HepG2 (cell line): ENCODE results near the gene PAM16. TPM values are rescaled to one million over a fixed set of nuclear protein-coding genes. Genes with fewer than 3 reads are reported as not detected.

Experiments
- ATAC-seq: fragments of 200-7000 bp; cut with Tn5 transposase; 3 replicates; pipeline ENCODE4 v1.9.1; 2020; ENCODE audit warnings: mild to moderate bottlenecking, moderate library complexity
- BruUV-seq: library from RNA; stranded (reverse); fragments of 400-500 nt; replicated peaks from 2 replicates; lab custom pipeline; 2021; lab: Mats Ljungman, UMichigan
- CTCF ChIA-PET: fragments of 300-600 bp; formaldehyde crosslinking; extraction: SDS; loops from one replicate; lab custom pipeline; 2021; ENCODE audit warnings: low total read pairs, inconsistent platforms, low intra/inter-chr PET ratio; lab: Yijun Ruan, JAX
- POLR2A ChIA-PET: fragments of 350-600 bp; sonication (Branson Sonifier 250); formaldehyde crosslinking; loops from one replicate; lab custom pipeline; 2020; ENCODE audit warnings: antibody characterized with exemption, inconsistent platforms; lab: Yijun Ruan, JAX
- DNase-seq: peaks from one replicate; pipeline ENCODE4 v3.0.0-alpha.2; 2015; ENCODE audit warnings: low spot score
- FAIRE-seq: peaks from 3 replicates; lab custom pipeline; 2011; peaks lifted over from hg19 to GRCh38; lab: Jason Lieb, UNC
- H2AFZ ChIP-seq: one replicate; pipeline ENCODE4 v1.6.1; 2011; ENCODE audit warnings: low read length, inconsistent platforms
- H3K27ac ChIP-seq: fragments of 300-600 bp; 3 replicates; pipeline ENCODE4 v1.8.0; 2011; ENCODE audit warnings: mixed run types, mild to moderate bottlenecking, mixed read lengths, low read length, inconsistent platforms; ENCODE audit not compliant: insufficient read depth; ENCODE audit errors: extremely low read length
- H3K27me3 ChIP-seq, 2 experiments: fragments of 200-600 bp in 1 of 2; 2 replicates in 1 of 2; 3 replicates in 1 of 2; pipeline versions ENCODE4 v1.6.0 to v1.8.0; 2011; ENCODE audit warnings: low read length in 2 of 2, mild to moderate bottlenecking in 2 of 2, moderate library complexity in 2 of 2, inconsistent platforms in 1 of 2; ENCODE audit not compliant: insufficient read depth in 2 of 2, control insufficient read depth in 1 of 2
- H3K36me3 ChIP-seq, 2 experiments: fragments of 200-600 bp in 1 of 2; replicated peaks in 1 of 2; 2 replicates in 1 of 2; 3 replicates in 1 of 2; pipeline versions ENCODE4 v1.5.1 to v1.8.0; 2011; ENCODE audit warnings: low read length in 2 of 2, inconsistent platforms in 1 of 2; ENCODE audit not compliant: insufficient read depth in 2 of 2, control insufficient read depth in 1 of 2
- H3K4me1 ChIP-seq: 2 replicates; pipeline ENCODE4 v1.5.1; 2012; ENCODE audit warnings: low read length, inconsistent platforms; ENCODE audit not compliant: insufficient read depth
- H3K4me2 ChIP-seq: 2 replicates; pipeline ENCODE4 v1.6.0; 2011; ENCODE audit warnings: low read depth, low read length, inconsistent platforms
- H3K4me3 ChIP-seq, 3 experiments: fragments of 200-600 bp in 1 of 3; sonication (generic), shearing (Covaris generic) in 1 of 3; replicated peaks in 1 of 3; 2 replicates each; pipeline ENCODE4 v1.5.1; 2011 to 2016; ENCODE audit warnings: low read length in 3 of 3, inconsistent platforms in 2 of 3, low read depth in 2 of 3, mild to moderate bottlenecking in 2 of 3, control low read depth in 1 of 3, mixed read lengths in 1 of 3; ENCODE audit not compliant: insufficient read depth in 1 of 3
- H3K79me2 ChIP-seq: one replicate; pipeline ENCODE4 v1.6.1; 2011; ENCODE audit warnings: low read length, inconsistent platforms; ENCODE audit not compliant: insufficient read depth
- H3K9ac ChIP-seq: 2 replicates; pipeline ENCODE4 v1.6.0; 2011; ENCODE audit warnings: mild to moderate bottlenecking, low read depth, low read length, inconsistent platforms; ENCODE audit not compliant: insufficient read depth
- H3K9me3 ChIP-seq: 2 replicates; pipeline ENCODE4 v1.5.1; 2012; ENCODE audit warnings: mild to moderate bottlenecking, low read length
- H4K20me1 ChIP-seq: 2 replicates; pipeline ENCODE4 v1.6.0; 2011; ENCODE audit warnings: inconsistent platforms, mild to moderate bottlenecking, low read length, moderate library complexity; ENCODE audit not compliant: insufficient read depth
- ATM ChIP-seq: fragments of 450-650 bp; IDR thresholded peaks from 2 replicates; pipeline ENCODE4 v1.7.1; 2017; ENCODE audit warnings: mild to moderate bottlenecking, borderline replicate concordance
- CHD4 ChIP-seq: fragments of 200-600 bp; sonication (generic); IDR thresholded peaks from 2 replicates; pipeline ENCODE4 v1.7.0; 2017; ENCODE audit warnings: mild to moderate bottlenecking, low read length, borderline replicate concordance
- GATAD1 ChIP-seq: IDR thresholded peaks from 2 replicates; pipeline ENCODE4 v1.6.1; 2016; ENCODE audit warnings: missing genetic modification reagents, missing compliant biosample characterization
- GFI1 ChIP-seq: sonication (generic); formaldehyde crosslinking; IDR thresholded peaks from 2 replicates; pipeline ENCODE4 v1.5.0; 2020; ENCODE audit warnings: missing genetic modification reagents, mild to moderate bottlenecking, borderline replicate concordance
- HOXA9 ChIP-seq: sonication (generic); formaldehyde crosslinking; IDR thresholded peaks from 2 replicates; pipeline ENCODE4 v1.8.1; 2022; ENCODE audit warnings: missing genetic modification reagents, mild to moderate bottlenecking, moderate library complexity, borderline replicate concordance
- KLF13 ChIP-seq: sonication (generic); formaldehyde crosslinking; IDR thresholded peaks from 2 replicates; pipeline ENCODE4 v1.4.0; 2020; ENCODE audit warnings: mild to moderate bottlenecking, missing genetic modification reagents
- NAIF1 ChIP-seq: sonication (generic); formaldehyde crosslinking; IDR thresholded peaks from 2 replicates; pipeline ENCODE4 v1.5.0; 2020; ENCODE audit warnings: mild to moderate bottlenecking, missing genetic modification reagents, borderline replicate concordance
- TGIF2 ChIP-seq: IDR thresholded peaks from 2 replicates; pipeline ENCODE4 v1.6.1; 2016; ENCODE audit warnings: control low read depth, missing compliant biosample characterization
- ZBTB38 ChIP-seq: sonication (generic); formaldehyde crosslinking; IDR thresholded peaks from 2 replicates; pipeline ENCODE4 v1.5.1; 2020; ENCODE audit warnings: mild to moderate bottlenecking, missing genetic modification reagents
- ZNF34 ChIP-seq: sonication (generic); formaldehyde crosslinking; IDR thresholded peaks from 2 replicates; pipeline ENCODE4 v1.4.0; 2020; ENCODE audit warnings: mild to moderate bottlenecking, missing genetic modification reagents, borderline replicate concordance
- ZNF644 ChIP-seq: IDR thresholded peaks from 2 replicates; pipeline ENCODE4 v1.6.1; 2016; ENCODE audit warnings: low read depth
- WGBS: methylation state at CpG from one replicate; pipeline ENCODE4 v1.1.6; 2017; ENCODE audit warnings: low lambda C conversion rate; 5-methylcytosine and 5-hydroxymethylcytosine counted together
- in situ Hi-C: cut with HindIII; loops from 2 replicates; pipeline ENCODE4 v1.10.0; 2017; ENCODE audit warnings: low pct_unique_long_range_greater_than_20kb; ENCODE audit not compliant: extremely low pct_ligation_motif_present
- intact Hi-C: fragments of 100-400 bp; cut with micrococcal nuclease; formaldehyde crosslinking; loops from one replicate; pipeline ENCODE4 v1.10.0; 2022; ENCODE audit not compliant: unreplicated experiment
- polyA plus RNA-seq, 8 experiments: library from polyadenylated mRNA; depleted of rRNA in 3 of 8; stranded (reverse) in 7 of 8; unstranded in 1 of 8; fragments of >200 nt; fragmentation: Illumina TruSeq in 4 of 8; extraction: Trizol in 4 of 8; gene quantifications; 2 replicates each; pipeline versions ENCODE4 v1.2.1 to v1.2.3, GENCODE V29; 2011 to 2016; ENCODE audit warnings: low read depth in 4 of 8, missing spikeins in 1 of 8, mixed read lengths in 1 of 8; ENCODE audit not compliant: insufficient read depth in 1 of 8
- total RNA-seq, 5 experiments: library from RNA; depleted of rRNA; stranded (reverse); fragments of >200 nt; fragmentation: Illumina TruSeq; extraction: Trizol; gene quantifications; 2 replicates each; pipeline ENCODE4 v1.2.3, GENCODE V29; 2016; ENCODE audit warnings: low read depth in 1 of 5
- TF ChIP-seq, protein P1 (sequence below): IDR thresholded peaks from 2 replicates; pipeline ENCODE4 v1.6.1; 2016; ENCODE audit warnings: missing genetic modification reagents, missing compliant biosample characterization
- TF ChIP-seq, protein P2 (sequence below): sonication (generic); formaldehyde crosslinking; IDR thresholded peaks from 2 replicates; pipeline ENCODE4 v1.4.0; 2020; ENCODE audit warnings: missing genetic modification reagents
- TF ChIP-seq, protein P3 (sequence below): IDR thresholded peaks from 2 replicates; pipeline ENCODE4 v1.6.1; 2016
- TF ChIP-seq, protein P4 (sequence below): sonication (generic); formaldehyde crosslinking; conservative IDR thresholded peaks from 2 replicates; pipeline ENCODE4 v1.4.0; 2020; ENCODE audit warnings: missing genetic modification reagents

Gene PAM16
- total and polyA plus RNA-seq, 2 of the 13 experiments (the other 11 are each of a cell fraction or from before 2014, with no cell fraction given) = 51.5 to 51.8 TPM

DNA sequence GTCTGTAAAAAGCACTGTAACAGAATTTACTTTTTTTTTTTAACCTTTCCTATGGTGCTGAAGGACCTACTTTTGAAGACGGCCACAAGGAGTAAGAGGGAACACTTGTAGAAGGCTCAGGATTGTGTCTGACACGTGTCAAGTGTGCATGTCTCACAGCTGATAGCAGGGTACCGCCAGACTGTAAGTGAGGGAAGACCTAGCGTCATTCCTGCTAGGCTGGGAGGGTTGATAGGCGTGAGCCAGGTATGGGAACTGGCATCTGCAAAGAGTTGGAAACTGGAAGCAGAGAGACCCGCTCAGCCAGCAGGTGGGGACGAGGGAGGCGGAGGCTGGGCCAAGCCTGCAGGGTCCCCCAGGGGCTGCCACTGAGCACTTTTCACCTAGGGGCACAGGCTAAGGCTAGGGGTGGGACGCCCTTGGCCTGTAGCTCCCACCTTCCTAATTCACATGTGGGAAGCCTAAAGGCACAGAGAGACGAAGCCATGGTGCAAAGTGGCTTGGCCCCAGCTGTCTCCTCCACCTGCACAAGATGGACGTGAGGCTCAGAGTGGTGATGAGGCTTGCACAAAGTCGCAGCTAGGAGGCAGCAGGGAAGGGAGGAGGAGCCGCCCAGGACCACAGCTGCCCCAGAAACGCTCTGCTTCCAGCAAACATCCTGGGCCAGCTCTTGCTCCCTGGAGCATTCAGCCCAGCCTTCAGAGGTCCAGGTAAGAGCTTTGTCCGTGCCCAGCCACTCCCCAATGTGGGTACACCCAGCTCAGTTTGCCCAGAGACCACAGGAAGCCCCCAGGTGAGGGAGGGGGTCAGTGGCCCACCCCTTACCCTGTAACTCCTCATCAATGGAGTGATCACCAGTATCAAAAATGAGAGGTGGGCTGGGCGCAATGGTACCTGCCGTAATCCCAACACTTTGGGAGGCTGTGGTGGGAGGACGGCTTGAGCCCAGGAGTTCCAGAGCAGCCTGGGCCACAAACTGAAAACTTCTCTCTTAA, 39.4 kb upstream of the PAM16 start:
- DNase-seq (no peak), FAIRE-seq (no peak), ATAC-seq (no peak)
- Histone ChIP-seq H3K4me2 (no peak overlapping the region), H3K4me1 (peaks cover 20% of the 10 kb centered on the region), H3K27ac (no peak overlapping the region), H3K27me3 (no peaks in the 10 kb centered on the region), H3K4me3 (no peak overlapping the region), H2AFZ (no peak overlapping the region), H3K9ac (no peak overlapping the region), H3K9me3 (no peaks in the 10 kb centered on the region), H3K36me3 (peaks cover 2 to 9% of the 10 kb centered on the region in 2 experiments; a peak in 2 of 5 replicates), H3K79me2 (no peaks in the 10 kb centered on the region), H4K20me1 (no peaks in the 10 kb centered on the region)
- POLR2A ChIA-PET = interaction anchor here (1.0 to 1.5 kb wide), 5 partner anchors 13 to 45 kb away, joined by 3 to 5 read pairs (median 3); partner anchors contain the start of gene VASN
- intact Hi-C loops = no loop called here
- no TSS peak for BruUV-seq
- in situ Hi-C loops = no loop called here
- CTCF ChIA-PET = no interaction called here
- WGBS = 95% methylated on average over 15 of the region's 18 CpGs
- TF ChIP-seq ZBTB38 (CRISPR knock-in tag) (0 out of 2 replicates have a peak, but pooled peaks have one; percentile 16), TGIF2 (CRISPR knock-in tag) (no peak), ATM (no peak), CHD4 (no peak), ZNF644 (CRISPR knock-in tag) (no peak), KLF13 (CRISPR knock-in tag) (no peak), GATAD1 (CRISPR knock-in tag) (no peak), GFI1 (CRISPR knock-in tag) (no peak), NAIF1 (CRISPR knock-in tag) (no peak), ZNF34 (CRISPR knock-in tag) (no peak), HOXA9 (no peak)
- TF ChIP-seq, protein P1, sequence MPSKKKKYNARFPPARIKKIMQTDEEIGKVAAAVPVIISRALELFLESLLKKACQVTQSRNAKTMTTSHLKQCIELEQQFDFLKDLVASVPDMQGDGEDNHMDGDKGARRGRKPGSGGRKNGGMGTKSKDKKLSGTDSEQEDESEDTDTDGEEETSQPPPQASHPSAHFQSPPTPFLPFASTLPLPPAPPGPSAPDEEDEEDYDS (CRISPR knock-in tag) = no peak
- TF ChIP-seq, protein P2, sequence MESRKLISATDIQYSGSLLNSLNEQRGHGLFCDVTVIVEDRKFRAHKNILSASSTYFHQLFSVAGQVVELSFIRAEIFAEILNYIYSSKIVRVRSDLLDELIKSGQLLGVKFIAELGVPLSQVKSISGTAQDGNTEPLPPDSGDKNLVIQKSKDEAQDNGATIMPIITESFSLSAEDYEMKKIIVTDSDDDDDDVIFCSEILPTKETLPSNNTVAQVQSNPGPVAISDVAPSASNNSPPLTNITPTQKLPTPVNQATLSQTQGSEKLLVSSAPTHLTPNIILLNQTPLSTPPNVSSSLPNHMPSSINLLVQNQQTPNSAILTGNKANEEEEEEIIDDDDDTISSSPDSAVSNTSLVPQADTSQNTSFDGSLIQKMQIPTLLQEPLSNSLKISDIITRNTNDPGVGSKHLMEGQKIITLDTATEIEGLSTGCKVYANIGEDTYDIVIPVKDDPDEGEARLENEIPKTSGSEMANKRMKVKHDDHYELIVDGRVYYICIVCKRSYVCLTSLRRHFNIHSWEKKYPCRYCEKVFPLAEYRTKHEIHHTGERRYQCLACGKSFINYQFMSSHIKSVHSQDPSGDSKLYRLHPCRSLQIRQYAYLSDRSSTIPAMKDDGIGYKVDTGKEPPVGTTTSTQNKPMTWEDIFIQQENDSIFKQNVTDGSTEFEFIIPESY (CRISPR knock-in tag) = 0 out of 2 replicates have a peak, but pooled peaks have one; percentile 16
- TF ChIP-seq, protein P3, sequence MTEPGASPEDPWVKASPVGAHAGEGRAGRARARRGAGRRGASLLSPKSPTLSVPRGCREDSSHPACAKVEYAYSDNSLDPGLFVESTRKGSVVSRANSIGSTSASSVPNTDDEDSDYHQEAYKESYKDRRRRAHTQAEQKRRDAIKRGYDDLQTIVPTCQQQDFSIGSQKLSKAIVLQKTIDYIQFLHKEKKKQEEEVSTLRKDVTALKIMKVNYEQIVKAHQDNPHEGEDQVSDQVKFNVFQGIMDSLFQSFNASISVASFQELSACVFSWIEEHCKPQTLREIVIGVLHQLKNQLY = no peak
- TF ChIP-seq, protein P4, sequence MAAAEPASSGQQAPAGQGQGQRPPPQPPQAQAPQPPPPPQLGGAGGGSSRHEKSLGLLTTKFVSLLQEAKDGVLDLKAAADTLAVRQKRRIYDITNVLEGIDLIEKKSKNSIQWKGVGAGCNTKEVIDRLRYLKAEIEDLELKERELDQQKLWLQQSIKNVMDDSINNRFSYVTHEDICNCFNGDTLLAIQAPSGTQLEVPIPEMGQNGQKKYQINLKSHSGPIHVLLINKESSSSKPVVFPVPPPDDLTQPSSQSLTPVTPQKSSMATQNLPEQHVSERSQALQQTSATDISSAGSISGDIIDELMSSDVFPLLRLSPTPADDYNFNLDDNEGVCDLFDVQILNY (CRISPR knock-in tag) = no peak
